Bronchial epithelial cell (primary cell): ENCODE measurements around the gene DCHS1. TPM values are rescaled to one million over a fixed set of nuclear protein-coding genes. Genes with fewer than 3 reads are reported as not detected.

Source experiments
- DNase-seq: peaks from one replicate; pipeline ENCODE4 v3.0.0-alpha.2; 2010; ENCODE audit warnings: low read depth
- FAIRE-seq: peaks from 2 replicates; lab custom pipeline; 2011; peaks lifted over from hg19 to GRCh38; lab: Jason Lieb, UNC
- H3K27me3 ChIP-seq: 2 replicates; pipeline ENCODE4 v1.5.1; 2011; ENCODE audit warnings: low read length; ENCODE audit not compliant: control insufficient read depth, insufficient read depth
- H3K36me3 ChIP-seq: 2 replicates; pipeline ENCODE4 v1.5.1; 2011; ENCODE audit warnings: low read length; ENCODE audit not compliant: control insufficient read depth, insufficient read depth
- H3K4me3 ChIP-seq: 2 replicates; pipeline ENCODE4 v1.5.1; 2011; ENCODE audit warnings: mild to moderate bottlenecking, low read depth, low read length, control low read depth
- CTCF ChIP-seq: IDR thresholded peaks from 2 replicates; pipeline ENCODE4 v1.5.1; 2011; ENCODE audit warnings: mild to moderate bottlenecking, moderate library complexity, low read length, control low read depth, inconsistent platforms; ENCODE audit not compliant: insufficient read depth, severe bottlenecking
- total RNA-seq: library from RNA; depleted of rRNA; stranded (reverse); fragments of >200 nt; gene quantifications from 2 replicates; pipeline ENCODE4 v1.2.1, GENCODE V29; 2014

DCHS1 gene
- total RNA-seq, 1 donor from 2014 or later = 0.26 TPM

DNA sequence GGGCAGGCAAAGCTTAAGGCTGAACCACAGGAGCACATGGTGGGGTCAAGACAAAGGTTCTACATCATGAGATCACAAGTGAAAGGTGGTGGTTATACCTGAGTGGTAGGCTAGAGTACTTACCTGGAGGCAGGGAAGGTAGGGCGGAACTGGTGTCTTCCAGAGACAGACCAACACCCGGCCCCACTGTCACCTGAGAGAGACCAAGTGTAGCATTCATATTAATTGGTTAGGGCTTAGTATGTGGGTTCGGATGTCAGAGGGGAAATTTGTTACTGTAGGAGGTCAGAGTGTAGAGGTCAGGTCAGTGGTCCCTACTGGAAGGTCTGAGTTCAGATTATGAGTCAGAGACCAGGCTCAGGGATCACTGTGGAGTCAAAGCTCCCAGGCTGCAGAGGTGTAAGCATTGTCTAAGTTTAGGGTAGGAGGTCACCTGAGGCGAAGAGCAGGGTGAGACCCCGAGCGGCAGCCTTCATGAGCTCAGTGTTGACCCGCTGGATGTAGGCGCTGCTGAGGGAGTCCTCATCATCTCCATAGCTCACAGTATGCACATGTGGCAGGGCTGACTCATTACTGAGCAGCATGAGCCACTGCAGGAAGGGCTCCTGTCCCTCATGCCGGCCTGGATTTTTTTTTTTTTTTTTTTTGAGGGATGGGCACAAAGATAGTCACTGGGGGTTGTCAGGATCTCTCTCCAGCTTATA is 39.6 kb downstream of the DCHS1 start:
- no peak for TF ChIP-seq CTCF
- no peak for FAIRE-seq
- no peak for DNase-seq

DNA sequence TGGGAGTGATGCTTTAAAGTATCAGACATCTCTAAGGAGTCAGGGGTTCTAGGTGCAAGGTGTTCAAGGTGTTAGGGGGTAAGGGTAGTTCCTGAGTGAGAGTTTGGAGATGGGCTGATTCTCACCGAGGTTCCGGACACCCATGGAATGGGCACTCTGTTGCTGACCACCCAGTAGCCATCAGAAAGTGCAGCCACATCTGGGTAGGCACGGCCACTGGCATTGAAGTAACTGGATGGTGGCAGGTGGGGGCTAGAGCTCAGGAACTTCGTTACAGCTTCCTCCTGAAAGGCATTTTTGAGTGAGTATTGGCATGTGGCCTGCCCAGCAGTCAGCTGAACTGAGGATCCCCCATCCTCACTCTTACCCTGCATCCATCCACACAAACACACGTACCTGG is 40.6 kb downstream of the DCHS1 start:
- TF ChIP-seq CTCF = no peak
- Histone ChIP-seq H3K4me3 (no peak overlapping the region), H3K36me3 (peaks cover 10% of the 10 kb centered on the region), H3K27me3 (no peaks in the 10 kb centered on the region)
- FAIRE-seq = no peak
- DNase-seq = no peak

More for the DNA sequence above, 39.6 kb downstream of the DCHS1 start:
- Histone ChIP-seq H3K36me3 (peaks cover 7% of the 10 kb centered on the region), H3K4me3 (no peak overlapping the region), H3K27me3 (no peaks in the 10 kb centered on the region)

DNA sequence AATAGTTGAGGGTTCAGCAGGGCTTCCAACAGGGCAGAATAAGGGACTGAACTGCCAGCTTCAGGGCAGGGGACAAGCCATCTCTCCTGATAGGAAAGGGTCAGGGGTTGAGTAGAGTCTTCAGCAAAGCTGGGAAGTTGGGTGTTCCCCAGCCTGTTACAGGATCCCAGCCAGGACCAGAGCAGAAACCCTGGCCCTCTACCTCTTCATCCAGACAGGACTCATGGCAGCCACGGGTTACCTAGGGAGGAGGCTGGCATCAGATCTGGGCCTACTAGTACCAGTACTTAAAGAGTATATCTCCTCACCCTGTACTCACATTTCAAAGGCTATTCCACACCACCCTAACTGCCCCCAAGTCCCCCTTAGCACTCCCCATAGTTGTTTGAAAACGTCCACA is 41.2 kb downstream of the DCHS1 start:
- TF ChIP-seq CTCF = no peak
- H3K4me3 ChIP-seq = no peak overlapping the region
- FAIRE-seq (no peak), DNase-seq (no peak)
- H3K27me3 ChIP-seq = no peaks in the 10 kb centered on the region
- peaks cover 13% of the 10 kb centered on the region for H3K36me3 ChIP-seq

GRCh38 chr11:6613496-6613895 is 42.1 kb downstream of the DCHS1 start:
- FAIRE-seq (no peak), DNase-seq (no peak)
- H3K27me3 ChIP-seq = no peaks in the 10 kb centered on the region
- no peak for TF ChIP-seq CTCF
- H3K36me3 ChIP-seq = peaks cover 22% of the 10 kb centered on the region
- H3K4me3 ChIP-seq = no peak overlapping the region

DNA sequence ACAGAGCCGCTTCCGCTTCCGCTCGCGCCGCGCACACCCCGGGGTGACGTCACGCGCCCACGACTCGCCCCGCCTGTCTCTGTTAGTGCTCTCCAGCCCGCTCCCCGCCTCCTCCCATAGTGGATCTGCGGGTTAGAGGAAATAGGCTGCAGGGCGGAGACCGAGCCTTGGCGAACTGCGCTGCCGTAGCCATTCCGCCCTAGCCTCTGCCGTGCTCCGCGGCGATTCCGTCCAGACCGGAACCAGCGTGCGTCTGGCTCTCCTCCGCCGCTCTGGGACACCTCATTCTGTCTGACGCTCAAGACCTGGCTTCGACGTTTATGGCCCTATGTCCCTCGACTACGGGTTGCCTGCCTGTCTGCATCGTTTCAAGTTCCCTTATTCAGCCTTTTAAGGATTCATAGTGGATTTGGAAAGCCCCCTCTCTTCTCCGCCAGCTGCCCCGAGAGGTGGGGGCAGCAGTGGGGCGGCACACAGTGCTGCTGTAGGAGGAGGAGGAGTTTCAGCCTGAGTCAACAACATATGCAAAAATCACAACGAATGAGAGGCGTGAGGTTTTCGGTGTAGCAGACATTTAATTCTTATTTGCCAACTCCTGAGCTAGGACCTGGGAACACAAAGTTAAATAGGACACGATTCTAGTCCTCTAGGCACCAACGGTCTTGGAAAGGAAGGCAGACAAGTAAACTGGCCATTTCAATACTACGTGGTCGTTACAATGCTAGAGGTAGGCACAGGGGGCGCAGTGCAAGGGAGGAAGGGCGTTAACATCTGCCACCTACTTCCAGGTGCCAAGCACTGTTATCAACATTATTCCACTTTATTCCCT is 43.2 kb downstream of the DCHS1 start, which contains the start of gene TAF10:
TAF10 (minus strand) TSS at position 4 of the 829 bp plus-strand sequence. CDS start 27 bp downstream, outside the sequence.
- no peak for FAIRE-seq
- peak; percentile 91 for DNase-seq
- H3K36me3 ChIP-seq = peaks cover 29% of the 10 kb centered on the region
- no peaks in the 10 kb centered on the region for H3K27me3 ChIP-seq
- peak; percentile 52 for TF ChIP-seq CTCF
- H3K4me3 ChIP-seq = peak within 1 kb of the TSS; percentile 78
